NCI-H2107 treated with DMSO at 0.1 percent for 48 hours (cell line): ENCODE results near the gene ENPP6.

Source experiments
- DNase-seq: peaks from one replicate; lab custom pipeline; 2025; ENCODE audit not compliant: unreplicated experiment; lab: John Stamatoyannopoulos, UW

The ENPP6 gene

GRCh38 chr4:184192933-184193332 lies 24.7 kb downstream of the ENPP6 start:
- no peak for DNase-seq

GRCh38 chr4:184191267-184191666 lies 26.4 kb downstream of the ENPP6 start:
- DNase-seq: no peak

DNA sequence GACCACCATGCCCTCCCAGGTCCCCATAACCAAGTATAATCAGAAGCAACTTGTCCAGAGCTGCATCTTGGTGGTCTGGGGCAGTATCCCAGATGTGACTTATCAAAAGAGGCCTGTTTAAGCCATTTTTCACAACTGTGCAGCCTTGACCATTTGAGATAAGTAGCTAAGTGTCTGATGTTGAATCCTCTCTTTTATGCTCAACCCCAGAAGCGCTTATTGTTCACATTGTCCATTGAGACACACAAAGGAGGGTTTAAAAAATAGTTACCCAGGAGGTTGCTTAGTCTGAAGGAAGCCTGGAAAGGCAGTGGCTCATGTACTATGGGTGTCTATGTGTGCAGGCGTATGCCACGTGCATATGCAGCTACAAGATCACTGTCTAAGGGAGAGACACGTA lies 27.0 kb downstream of the ENPP6 start:
- DNase-seq: no peak

GRCh38 chr4:184189966-184190365 lies 27.7 kb downstream of the ENPP6 start:
- DNase-seq: no peak

GRCh38 chr4:184188443-184189400 lies 29.0 kb downstream of the ENPP6 start:
- no peak for DNase-seq

- DNase-seq: no peak
These were observed 40.4 kb downstream of the ENPP6 start for GRCh38 chr4:184177271-184177670.

GRCh38 chr4:184174571-184175488 lies 42.8 kb downstream of the ENPP6 start:
- no peak for DNase-seq

GRCh38 chr4:184171011-184171410 lies 46.7 kb downstream of the ENPP6 start:
- DNase-seq: peak; percentile 17

DNA sequence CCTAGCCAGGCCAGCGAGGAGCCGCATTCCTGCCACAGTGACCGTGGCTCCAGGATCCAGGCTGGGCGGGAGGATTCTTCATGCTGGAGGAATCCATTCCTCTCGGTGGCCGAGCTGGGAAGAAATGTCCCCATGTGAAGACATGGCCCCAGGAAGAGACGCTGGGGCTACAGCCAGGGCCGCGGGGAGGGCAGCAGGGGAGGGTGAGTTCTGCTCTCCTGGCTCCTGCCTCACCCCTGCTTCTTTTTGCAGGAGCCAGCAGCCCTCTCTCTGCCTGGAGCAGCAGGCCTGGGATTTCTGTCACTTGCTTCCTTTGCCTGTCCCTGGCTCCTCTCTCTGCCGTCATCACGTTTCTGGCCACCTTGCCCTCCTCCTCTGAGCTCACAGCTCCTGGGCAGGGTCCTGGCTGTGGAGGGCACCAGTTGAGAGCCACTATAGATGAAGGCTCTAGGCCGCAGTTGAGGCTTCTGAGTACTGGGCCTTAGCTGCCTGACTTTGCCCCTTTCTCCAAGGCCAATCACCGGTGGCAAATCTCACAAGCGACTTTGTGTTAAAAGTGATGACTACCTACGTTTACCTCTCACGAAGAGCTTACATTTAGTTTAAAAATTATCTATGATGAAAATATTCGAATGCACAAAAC lies 48.3 kb downstream of the ENPP6 start:
- no peak for DNase-seq

- DNase-seq: no peak
These were observed 49.2 kb downstream of the ENPP6 start for GRCh38 chr4:184168406-184169019.

GRCh38 chr4:184167576-184167975 lies 50.1 kb downstream of the ENPP6 start:
- no peak for DNase-seq

GRCh38 chr4:184166736-184167135 lies 50.9 kb downstream of the ENPP6 start:
- no peak for DNase-seq

GRCh38 chr4:184165291-184165690 lies 52.4 kb downstream of the ENPP6 start:
- no peak for DNase-seq

DNA sequence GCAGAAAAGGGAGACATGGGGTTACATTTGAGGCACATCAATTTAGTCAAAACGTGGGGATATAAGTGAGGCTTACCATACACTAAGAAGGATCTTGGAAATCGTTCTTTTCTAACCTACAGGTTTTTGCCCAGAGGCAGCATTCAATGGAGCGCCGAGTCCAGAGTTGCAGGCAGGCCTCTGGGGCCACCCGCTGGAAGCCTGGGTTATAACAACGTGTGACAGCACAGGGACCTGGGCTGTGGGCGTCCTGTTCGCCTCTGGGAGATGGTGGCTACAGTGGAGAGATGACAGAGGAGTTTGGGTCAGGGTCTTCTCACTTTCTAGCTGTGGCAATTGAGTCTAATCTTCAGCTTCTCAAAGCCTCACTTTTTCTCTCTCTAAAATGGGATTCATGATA lies 53.9 kb downstream of the ENPP6 start:
- DNase-seq: peak; percentile 1

DNA sequence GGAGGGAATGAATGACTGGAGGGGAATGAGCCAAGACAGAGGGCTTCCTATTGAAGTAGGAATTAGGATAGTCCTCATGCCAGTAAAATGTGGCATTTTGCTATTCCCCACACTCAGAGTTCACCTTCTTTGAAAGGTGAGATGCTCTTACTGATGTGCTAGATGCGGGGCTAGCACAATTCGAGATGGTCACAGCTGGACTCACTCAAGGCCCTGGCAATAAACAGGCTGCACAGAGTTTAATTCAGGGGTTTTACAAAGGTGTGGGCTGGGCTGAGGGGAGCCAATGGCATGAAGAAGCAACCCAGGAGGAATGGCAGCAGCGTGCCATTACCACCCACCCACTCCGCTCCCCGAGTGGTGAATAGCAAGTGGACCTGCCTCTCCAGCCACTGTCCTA lies 55.1 kb downstream of the ENPP6 start:
- no peak for DNase-seq

- no peak for DNase-seq
These were observed 60.4 kb downstream of the ENPP6 start for GRCh38 chr4:184157322-184157721.

DNA sequence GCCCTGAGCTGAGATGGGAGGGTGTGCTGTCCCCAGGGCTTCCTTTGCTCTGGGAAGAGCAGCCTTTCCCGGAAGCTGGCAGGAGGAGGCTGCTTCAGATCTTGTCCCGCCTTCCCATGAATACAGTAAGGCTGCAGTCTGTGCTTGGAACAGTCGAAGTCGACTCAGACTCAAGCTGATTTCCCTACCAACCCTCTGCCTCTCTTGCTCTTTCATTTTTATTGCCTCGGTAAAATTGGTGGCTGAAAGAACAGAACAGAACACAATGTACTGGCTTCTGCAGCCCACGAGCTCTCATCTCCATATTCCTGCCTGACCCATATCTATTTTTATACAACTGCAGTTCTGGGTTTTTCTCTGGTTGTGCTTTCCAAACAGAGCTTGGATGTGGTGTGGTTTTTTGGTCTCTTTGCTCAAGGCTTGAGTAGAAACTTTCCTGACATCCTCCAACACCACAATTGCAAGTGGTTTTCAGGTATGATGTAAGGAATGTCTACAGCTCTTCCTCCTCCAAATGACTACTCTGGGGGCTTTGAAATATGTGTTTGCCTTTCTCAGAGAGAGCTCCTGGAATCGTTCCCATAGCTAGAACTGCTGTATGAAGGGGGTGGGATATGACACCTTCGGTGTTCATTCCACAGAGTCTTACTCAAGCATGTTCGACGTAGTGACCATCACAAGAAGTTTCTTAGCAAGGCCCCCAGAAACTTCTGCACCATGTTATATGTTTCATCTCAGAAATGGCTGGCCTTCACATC lies 61.3 kb downstream of the ENPP6 start:
- DNase-seq: no peak

DNA sequence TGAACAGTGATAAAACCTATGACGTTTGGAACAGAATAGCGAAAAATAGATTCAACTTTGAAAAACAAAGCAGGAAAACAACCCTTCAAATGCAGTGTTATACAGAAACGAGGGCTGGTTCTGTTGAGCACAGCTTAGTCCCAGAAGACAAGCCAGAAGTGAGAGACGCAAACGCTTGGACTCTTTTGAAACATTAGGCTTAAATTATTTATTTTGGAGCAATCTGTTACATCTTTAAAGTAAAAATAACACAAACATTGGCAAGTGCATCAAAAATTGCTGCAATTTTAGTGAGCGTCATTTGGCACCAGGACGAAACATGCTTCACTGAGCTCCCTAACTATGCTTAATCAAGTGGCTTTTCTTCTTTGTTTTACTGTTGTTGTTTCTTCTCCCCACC lies 63.5 kb downstream of the ENPP6 start:
- DNase-seq: no peak

GRCh38 chr4:184153781-184154180 lies 63.9 kb downstream of the ENPP6 start:
- DNase-seq: no peak

DNA sequence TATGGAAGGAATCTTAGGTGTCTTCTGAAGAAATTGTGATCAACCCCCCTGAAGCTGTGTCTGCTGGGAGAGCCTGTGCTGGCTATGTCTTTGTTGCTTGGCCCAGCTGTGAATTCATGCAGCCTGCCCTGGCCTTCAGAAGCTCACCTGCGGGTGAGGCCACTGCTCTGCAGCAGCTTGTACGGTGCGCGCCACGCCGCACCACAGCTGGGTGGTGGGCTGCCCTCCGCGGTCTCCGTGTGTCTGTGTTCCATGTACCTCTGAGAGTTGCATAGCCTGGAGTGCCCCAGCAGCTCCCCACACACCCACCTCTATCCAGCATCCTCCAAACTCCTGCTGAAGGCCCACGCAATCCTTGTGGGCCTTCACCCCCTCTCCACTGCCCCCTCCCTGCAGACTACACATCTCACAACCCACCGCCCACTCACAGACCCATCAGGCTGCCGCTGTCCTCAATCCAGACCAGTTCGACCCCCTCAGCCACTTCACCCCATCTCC lies 65.6 kb downstream of the ENPP6 start:
- no peak for DNase-seq
